SK-N-SH (cell line): Measurements from ENCODE around the gene XPO1.

Source experiments
- CTCF ChIP-seq: fragments of 200-600 bp; sonication (generic); IDR thresholded peaks from 2 replicates; pipeline ENCODE4 v1.6.1; 2017; ENCODE audit warnings: antibody characterized with exemption, mild to moderate bottlenecking, moderate library complexity
- EP300 ChIP-seq, 2 experiments: IDR thresholded peaks; 2 replicates each; pipeline versions ENCODE4 v1.4.0 to v1.6.1; 2012; ENCODE audit warnings: borderline replicate concordance in 1 of 2, low read depth in 1 of 2, low read length in 1 of 2
- EZH2phosphoT487 ChIP-seq: fragments of 200-600 bp; sonication (generic); IDR thresholded peaks from 2 replicates; pipeline ENCODE4 v1.6.1; 2017; ENCODE audit warnings: low read depth, mixed run types, mild to moderate bottlenecking, antibody characterized with exemption, moderate library complexity, borderline replicate concordance
- FOXM1 ChIP-seq: IDR thresholded peaks from 2 replicates; pipeline ENCODE4 v1.4.0; 2012; ENCODE audit warnings: low read depth, mild to moderate bottlenecking
- MAX ChIP-seq: IDR thresholded peaks from 2 replicates; pipeline ENCODE4 v1.4.0; 2012; ENCODE audit warnings: low read depth
- NFIC ChIP-seq: IDR thresholded peaks from 2 replicates; pipeline ENCODE4 v1.4.0; 2012; ENCODE audit warnings: borderline replicate concordance
- NRF1 ChIP-seq: IDR thresholded peaks from 2 replicates; pipeline ENCODE4 v1.6.1; 2012; ENCODE audit warnings: low read depth, mild to moderate bottlenecking, low read length
- POLR2AphosphoS5 ChIP-seq: IDR thresholded peaks from 2 replicates; pipeline ENCODE4 v1.6.1; 2012; ENCODE audit warnings: low read depth, low read length
- RAD21 ChIP-seq: IDR thresholded peaks from 2 replicates; pipeline ENCODE4 v1.6.1; 2012; ENCODE audit warnings: mild to moderate bottlenecking, low read length
- RXRA ChIP-seq: IDR thresholded peaks from 2 replicates; pipeline ENCODE4 v1.4.0; 2012; ENCODE audit warnings: low read depth, mild to moderate bottlenecking, borderline replicate concordance
- TAF1 ChIP-seq: IDR thresholded peaks from 2 replicates; pipeline ENCODE4 v1.6.1; 2012; ENCODE audit warnings: low read depth, mild to moderate bottlenecking, low read length, moderate library complexity, borderline replicate concordance
- TCF12 ChIP-seq: IDR thresholded peaks from 2 replicates; pipeline ENCODE4 v1.4.0; 2012

GRCh38 chr2:61452392-61452791 lies 85.8 kb downstream of the XPO1 start:
- TF ChIP-seq FOXM1 (no peak), CTCF (no peak), EZH2phosphoT487 (no peak), NRF1 (no peak), TCF12 (no peak), MAX (no peak), RAD21 (no peak), POLR2AphosphoS5 (no peak), NFIC (no peak), RXRA (no peak), EP300 (IDR thresholded peaks at IDR 0.05; ENCODE audit: borderline replicate concordance in 1 of 2, low read depth in 1 of 2, low read length in 1 of 2) (no peak), TAF1 (no peak)
